Measurements from ENCODE around the gene SEPTIN5.

Gene SEPTIN5

DNA sequence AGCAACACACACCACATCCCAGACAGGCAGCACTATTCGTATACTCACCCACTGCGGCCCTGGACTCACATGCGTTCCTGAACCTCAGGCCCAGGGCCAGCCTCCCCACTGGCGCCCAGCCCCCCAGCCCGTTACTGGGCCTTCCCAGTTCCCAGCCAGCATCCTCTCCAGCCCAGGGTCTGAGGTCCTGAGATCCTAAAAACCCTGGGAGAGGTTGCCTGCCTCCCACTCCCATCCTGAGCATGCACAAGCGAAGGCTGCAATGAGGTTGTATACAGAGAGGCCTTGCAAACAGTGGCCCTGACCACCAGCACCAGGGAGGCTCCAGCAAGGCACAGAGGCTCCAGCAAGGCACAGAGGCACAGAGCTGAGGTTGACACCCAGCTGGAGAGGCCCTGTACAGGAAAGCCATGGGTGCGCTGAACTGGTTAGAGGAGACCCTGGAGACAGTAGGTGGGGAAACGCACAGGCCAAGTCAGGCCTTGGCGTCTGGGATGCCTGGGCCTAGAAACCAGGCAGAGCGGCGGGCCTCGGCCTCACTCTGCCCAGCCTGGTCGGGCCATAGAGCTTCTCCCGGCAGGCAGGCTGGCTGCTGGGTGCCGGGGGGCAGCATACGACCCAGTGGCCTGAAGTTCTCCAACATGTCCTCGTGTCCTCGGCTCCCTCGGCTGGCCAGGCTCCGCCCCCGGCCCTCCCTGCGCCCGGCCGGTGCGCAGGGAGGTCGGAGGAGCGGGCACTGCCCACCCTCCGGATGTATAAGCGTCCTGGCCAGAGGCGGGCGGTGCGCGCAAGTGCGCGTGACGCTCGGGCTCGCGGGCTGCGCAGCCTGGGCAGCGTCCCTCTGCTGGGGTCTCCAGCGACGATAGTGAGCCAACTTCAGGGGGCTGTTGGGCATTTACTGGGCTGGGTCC lies 43.9 kb downstream of the SEPTIN5 start:
- TF ChIP-seq, protein P1, sequence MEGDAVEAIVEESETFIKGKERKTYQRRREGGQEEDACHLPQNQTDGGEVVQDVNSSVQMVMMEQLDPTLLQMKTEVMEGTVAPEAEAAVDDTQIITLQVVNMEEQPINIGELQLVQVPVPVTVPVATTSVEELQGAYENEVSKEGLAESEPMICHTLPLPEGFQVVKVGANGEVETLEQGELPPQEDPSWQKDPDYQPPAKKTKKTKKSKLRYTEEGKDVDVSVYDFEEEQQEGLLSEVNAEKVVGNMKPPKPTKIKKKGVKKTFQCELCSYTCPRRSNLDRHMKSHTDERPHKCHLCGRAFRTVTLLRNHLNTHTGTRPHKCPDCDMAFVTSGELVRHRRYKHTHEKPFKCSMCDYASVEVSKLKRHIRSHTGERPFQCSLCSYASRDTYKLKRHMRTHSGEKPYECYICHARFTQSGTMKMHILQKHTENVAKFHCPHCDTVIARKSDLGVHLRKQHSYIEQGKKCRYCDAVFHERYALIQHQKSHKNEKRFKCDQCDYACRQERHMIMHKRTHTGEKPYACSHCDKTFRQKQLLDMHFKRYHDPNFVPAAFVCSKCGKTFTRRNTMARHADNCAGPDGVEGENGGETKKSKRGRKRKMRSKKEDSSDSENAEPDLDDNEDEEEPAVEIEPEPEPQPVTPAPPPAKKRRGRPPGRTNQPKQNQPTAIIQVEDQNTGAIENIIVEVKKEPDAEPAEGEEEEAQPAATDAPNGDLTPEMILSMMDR (IDR thresholded peaks at IDR 0.05): no peak

DNA sequence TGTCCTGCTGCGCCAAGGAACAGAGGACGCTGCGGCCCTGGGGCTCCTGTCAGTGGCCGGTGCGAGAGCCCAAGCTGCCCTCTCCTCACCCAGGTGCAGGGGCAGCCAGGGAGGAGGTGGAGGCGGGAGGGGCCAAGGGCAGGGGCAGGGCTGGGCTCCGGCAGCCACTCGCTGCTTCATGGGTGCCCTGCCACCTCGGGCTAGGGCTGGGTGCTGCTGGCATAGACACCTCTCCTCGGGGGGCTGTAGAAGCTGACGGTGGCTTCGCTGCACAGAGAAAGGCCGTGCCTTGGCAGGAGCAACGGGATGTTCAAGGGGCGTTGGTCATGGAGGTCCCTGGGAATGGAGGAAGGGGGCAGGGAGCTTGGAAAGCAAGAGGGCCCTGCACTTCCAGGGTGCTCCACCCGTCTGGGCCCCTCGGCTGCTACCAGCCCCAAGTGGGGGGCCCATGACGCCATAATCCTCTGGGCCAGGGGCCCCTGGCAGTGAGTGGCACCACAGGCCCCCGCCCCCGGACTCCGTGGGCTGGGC lies 44.7 kb downstream of the SEPTIN5 start:
- TF ChIP-seq, protein P1 (IDR thresholded peaks at IDR 0.05): no peak

DNA sequence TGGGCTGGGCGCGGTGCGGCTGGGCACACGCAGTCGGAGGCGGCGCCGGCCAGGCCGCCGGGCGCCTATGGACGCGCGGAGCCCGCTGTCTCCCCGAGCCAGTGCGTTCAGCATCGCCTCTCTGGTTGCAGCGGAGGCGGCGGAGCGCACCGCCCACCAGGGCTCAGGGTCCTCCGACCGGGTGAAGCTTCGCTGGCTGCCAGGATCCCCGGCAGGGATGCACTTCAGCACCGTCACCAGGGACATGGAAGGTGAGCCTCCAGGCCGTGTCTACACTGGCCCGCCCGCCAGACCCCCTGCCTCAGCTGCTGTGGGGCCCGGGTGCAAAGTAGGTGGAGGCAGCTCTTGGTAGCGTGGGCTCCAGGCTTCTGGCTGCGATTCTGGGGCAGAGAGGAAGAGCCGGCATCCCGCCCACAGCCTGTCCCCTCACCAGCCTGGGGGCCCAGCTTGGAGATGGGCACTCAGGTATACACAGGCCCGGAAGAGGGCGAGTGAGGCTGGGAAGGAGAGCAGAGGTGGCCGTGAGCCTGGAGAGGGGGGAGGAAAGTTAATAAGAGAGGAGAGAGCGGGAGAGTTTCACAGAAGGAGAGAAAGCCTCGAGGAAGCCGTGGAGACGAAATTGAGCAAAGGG lies 45.2 kb downstream of the SEPTIN5 start:
- TF ChIP-seq, protein P1 (IDR thresholded peaks at IDR 0.05): no peak

DNA sequence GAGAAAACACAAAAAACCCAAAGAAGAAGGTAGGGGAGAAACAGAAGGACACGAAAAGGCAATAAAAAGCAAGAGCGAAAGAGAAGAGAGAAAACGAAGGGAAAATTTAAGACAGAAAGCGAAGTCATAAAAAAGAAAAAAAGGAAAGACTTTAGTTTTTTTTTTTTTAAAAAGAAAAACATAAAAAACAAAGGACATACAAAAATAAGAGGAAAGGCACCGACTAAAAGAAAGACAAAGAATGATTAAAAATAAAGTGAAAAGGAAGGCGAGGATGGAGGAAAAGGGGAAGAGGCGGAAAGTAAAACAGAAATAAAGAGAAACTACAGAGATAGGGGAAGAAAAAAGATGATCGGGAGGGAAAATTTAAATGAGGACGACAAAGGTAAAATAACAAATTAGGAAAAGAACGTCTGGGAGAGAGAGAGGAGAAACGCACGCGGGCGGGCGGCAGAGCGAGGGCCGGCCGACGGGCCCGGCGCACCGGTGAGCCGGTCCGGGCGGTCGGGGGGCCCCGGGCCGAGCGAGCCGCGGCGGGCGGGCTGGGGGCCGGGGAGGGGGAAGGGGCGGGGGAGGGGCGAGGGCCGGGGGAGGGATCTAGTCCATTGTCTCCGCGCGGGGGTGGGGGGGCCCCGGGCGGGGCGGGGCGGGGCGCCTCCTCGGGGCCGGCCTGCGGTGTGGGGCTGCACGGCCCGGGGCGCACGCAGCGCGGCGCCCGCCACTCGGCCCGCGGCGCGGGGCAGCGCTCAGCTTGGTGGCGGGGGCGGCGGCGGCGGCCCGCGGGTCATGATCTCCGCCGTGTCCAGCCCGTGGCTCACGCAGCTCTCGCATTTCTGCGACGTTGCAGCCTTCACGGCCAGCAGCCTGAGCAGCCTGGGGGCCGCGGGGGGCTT lies 46.0 kb downstream of the SEPTIN5 start, which contains the start of gene TBX1:
Gene TBX1, plus strand, starts transcription at position 721 of the 893 bp plus-strand sequence. Its CDS starts 66 bp downstream, at position 787.
- TF ChIP-seq, protein P1 (IDR thresholded peaks at IDR 0.05): no peak

DNA sequence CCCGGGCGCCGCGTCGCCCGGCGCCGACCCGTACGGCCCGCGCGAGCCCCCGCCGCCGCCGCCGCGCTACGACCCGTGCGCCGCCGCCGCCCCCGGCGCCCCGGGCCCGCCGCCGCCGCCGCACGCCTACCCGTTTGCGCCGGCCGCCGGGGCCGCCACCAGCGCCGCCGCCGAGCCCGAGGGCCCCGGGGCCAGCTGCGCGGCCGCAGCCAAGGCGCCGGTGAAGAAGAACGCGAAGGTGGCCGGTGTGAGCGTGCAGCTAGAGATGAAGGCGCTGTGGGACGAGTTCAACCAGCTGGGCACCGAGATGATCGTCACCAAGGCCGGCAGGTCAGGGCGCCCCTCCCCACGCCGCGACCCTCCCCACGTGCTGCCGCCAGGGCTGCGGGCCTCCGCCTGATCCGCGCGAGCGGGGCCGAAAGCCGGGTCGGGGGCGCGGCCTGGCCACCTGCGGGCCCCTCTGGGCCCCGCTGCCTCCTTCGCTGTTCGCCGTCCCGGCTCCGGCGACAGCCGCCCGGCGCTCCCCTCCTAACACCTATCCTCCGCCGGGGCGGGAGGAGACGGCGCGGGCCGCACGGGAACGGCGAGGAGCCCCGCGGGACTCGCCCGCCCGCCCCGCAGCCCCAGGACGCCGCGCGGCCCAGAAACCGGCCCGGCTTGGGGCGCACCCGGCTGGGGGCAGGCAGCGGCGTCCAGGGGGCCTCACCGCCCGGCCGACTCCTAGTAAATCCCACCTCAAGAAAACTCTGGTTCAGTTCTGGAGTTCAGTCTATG lies 46.8 kb downstream of the SEPTIN5 start:
- TF ChIP-seq, protein P1 (IDR thresholded peaks at IDR 0.05): no peak

DNA sequence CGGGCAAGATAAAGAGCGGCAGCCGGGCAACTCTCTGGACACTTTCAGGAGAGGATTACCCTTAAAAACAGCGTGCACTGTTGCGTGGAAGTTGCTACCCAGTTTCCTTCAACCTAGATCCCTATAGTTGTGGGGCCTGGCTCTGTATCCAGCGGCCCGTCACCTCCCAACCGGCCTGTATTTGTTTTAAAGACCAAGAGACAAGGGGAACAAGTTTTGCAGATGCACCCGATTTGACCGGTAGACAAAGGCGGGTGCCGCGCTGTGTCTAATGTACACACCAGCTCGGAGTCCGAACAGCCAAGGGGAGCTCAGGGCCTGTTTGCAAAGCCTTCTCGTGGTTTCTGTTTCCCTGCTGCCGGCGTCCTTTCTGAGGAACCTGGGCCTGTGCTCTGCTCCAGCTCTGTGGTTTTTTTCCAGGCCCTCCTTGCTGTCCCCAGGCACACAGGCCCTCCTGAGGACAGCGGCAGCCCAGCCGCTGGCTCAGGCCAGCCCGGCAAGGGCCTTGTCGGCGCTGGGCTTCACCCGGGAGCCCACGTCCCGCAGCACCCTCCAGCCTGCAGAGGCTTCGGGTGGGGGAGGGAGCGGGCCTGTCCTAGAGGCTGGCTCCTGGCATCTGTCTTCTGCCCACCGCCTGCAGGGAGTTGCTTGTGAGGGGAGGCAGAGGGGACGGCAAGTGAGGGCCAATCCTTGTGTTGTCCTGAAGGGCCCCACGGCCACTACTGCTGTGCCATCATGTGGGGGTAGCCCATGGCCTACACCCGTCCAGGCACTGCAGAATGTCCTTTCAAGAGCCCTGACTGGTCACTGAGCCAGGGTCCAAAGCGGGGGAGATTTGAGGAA lies 47.6 kb downstream of the SEPTIN5 start:
- TF ChIP-seq, protein P1 (IDR thresholded peaks at IDR 0.05): no peak

Measured in LNCAP (cell line).